ENCODE results near the gene EPHB6. TPM values are rescaled to one million over a fixed set of nuclear protein-coding genes. Genes with fewer than 3 reads are reported as not detected.
A peak's percentile ranks its signal among the peaks of the same experiment; 100 is the strongest.

EPHB6 gene
- total RNA-seq, 5 donors from 2014 or later (not counting 1 experiment from before 2014, with no cell fraction given) = 37.2 to 76.2 (median 62.3) TPM

DNA sequence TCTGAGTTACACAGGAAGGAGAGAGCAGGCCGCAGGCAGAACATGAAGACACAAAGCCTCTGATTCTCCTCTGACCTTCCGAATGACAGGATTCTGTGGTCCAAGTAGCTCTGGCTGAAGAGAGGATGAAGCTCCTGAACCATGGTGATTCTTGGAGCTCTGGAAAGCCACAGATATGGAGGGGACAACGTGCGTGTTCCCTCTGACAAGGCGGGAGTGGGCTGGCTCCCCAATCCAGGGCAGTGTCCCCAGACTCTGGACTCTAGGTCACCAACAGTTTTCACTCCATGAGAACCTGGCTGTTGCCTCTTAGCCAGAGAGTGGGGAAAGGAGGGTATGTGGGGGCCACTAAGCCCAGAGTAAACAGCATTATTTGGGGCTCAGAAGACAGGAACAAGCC, 38.1 kb downstream of the EPHB6 start:
- no peaks in the 10 kb centered on the region for H3K4me1 Mint-ChIP-seq
- peaks cover 0 to 40% of the 10 kb centered on the region in 2 experiments for H3K27me3 ChIP-seq (replicated peaks in 1 of 2; ENCODE audit: control insufficient read depth in 2 of 2, extremely low read depth in 1 of 2, insufficient read depth in 2 of 2, low read length in 1 of 2)
- H3K4me3 ChIP-seq (ENCODE audit: control insufficient read depth in 1 of 2, extremely low read depth in 1 of 2, low read length in 1 of 2) = no peak overlapping the region
- no peaks in the 10 kb centered on the region for H3K9me3 ChIP-seq
- ChIA-PET POLR2A (no interaction called here), CTCF (interaction anchor here in 1 of 2 donors (0.6 kb wide), 1 partner anchor 9 kb away, joined by 3 read pairs; no protein-coding TSS in a partner anchor)
- no peak overlapping the region for H3K27ac Mint-ChIP-seq
- WGBS (ENCODE audit: insufficient coverage) = 78% methylated on average over 4 of the region's 5 CpGs
- ATAC-seq (replicated peaks in 1 of 4) (no peak), DNase-seq (no peak)
- no peaks in the 10 kb centered on the region for H3K9me3 Mint-ChIP-seq
- no peaks in the 10 kb centered on the region for H3K36me3 Mint-ChIP-seq
- H3K36me3 ChIP-seq (ENCODE audit: control insufficient read depth in 2 of 2, extremely low read depth in 1 of 2, insufficient read depth in 1 of 2, low read length in 1 of 2) = no peaks in the 10 kb centered on the region
- H3K27me3 Mint-ChIP-seq = peaks cover 6 to 10% of the 10 kb centered on the region in 2 donors
- H3K4me1 ChIP-seq (ENCODE audit: control insufficient read depth in 1 of 2, extremely low read depth in 1 of 2, insufficient read depth in 2 of 2, low read length in 2 of 2) = no peaks in the 10 kb centered on the region
- H3K27ac ChIP-seq (ENCODE audit: low read length) = no peak overlapping the region
- no peak overlapping the region for H3K4me3 Mint-ChIP-seq

DNA sequence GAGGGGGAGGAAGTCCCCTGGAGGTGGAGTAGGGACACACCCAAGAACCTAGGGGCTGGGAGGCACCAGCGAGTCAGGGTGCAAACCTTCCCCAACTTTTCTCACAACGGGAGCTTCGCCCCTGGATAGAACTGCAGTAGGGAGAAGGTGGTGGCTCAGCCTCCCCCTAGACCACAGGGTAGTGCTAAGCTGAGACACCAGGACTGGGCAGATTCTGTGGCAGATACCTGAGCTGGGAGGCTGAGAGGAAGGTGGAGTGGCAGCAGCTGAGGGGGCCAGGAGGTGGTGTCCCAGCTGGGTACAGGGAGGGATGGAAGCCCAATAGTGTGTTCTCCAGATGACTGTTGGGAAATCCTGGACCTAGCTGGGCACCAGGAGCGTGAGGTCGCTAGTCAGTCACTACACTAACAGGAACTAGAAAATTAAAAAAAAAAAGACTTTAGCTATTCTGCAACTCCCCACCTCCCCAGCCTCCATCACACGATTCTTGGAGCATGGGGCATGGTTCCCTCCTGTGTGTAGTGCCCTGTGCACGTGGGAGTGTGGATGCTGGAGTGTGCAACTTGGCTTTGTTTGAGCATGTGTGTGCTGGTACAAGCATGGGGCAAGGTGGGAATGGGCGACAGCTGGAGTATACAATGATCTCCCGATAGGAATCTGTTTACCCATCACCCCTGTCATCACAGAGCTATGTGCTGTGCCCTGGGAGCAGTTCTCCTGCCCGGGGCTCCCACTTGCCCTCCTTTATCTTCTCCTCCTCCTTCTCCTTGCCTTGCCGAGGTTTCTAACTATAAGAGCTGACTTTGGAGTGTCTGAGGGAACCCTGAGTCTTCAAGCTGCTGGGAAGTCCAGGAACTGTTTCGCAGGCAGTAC, 39.5 kb downstream of the EPHB6 start:
- Mint-ChIP-seq H3K4me3 (no peak overlapping the region), H3K27ac (no peak overlapping the region), H3K4me1 (no peaks in the 10 kb centered on the region), H3K36me3 (no peaks in the 10 kb centered on the region), H3K9me3 (no peaks in the 10 kb centered on the region), H3K27me3 (peaks cover 6 to 13% of the 10 kb centered on the region in 2 donors)
- no peaks in the 10 kb centered on the region for H3K9me3 ChIP-seq
- H3K36me3 ChIP-seq (ENCODE audit: control insufficient read depth in 2 of 2, extremely low read depth in 1 of 2, insufficient read depth in 1 of 2, low read length in 1 of 2) = no peaks in the 10 kb centered on the region
- no peak overlapping the region for H3K4me3 ChIP-seq (ENCODE audit: control insufficient read depth in 1 of 2, extremely low read depth in 1 of 2, low read length in 1 of 2)
- no peak for ATAC-seq (replicated peaks in 1 of 4)
- H3K27me3 ChIP-seq (replicated peaks in 1 of 2; ENCODE audit: control insufficient read depth in 2 of 2, extremely low read depth in 1 of 2, insufficient read depth in 2 of 2, low read length in 1 of 2) = peaks cover 0 to 46% of the 10 kb centered on the region in 2 experiments
- 72% methylated on average over 1 of the region's 12 CpGs for WGBS (ENCODE audit: insufficient coverage)
- no peaks in the 10 kb centered on the region for H3K4me1 ChIP-seq (ENCODE audit: control insufficient read depth in 1 of 2, extremely low read depth in 1 of 2, insufficient read depth in 2 of 2, low read length in 2 of 2)
- CTCF ChIA-PET = no interaction called here
- H3K27ac ChIP-seq (ENCODE audit: low read length) = no peak overlapping the region
- POLR2A ChIA-PET = interaction anchor here in 1 of 2 donors (1.0 kb wide), 1 partner anchor 24 kb away, joined by 3 read pairs; no protein-coding TSS in a partner anchor
- no peak for DNase-seq

DNA sequence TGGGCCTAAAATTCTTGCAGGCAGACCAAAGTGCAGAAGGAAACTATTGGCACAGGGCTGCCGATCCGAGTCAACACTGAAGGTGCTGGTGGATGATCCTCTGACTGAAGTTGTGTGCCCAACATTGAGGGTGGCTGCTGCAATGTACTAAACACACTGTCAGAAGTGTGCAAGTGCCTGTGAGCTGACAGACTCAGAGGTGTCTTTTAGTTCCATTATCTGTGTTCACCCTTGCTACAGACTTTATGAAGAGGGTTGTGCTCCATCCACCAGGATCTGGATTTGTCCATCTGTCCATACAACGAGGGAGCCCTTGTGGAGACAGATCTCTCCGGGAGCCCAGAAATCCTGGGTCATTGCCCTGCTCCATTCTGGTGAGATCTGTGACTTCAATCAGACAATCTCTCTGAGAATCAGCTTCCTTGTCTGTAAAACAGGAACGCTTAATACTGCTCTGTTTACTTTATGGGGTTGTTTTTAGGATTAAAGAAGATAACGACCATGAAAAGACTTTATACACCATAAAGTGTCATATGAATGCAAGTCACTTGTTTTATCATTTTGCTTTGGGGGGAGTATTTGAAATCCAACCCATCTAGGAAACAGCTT, 40.2 kb downstream of the EPHB6 start:
- H3K4me1 Mint-ChIP-seq = no peaks in the 10 kb centered on the region
- H3K27ac Mint-ChIP-seq = no peak overlapping the region
- H3K9me3 Mint-ChIP-seq = no peaks in the 10 kb centered on the region
- H3K27me3 ChIP-seq (replicated peaks in 1 of 2; ENCODE audit: control insufficient read depth in 2 of 2, extremely low read depth in 1 of 2, insufficient read depth in 2 of 2, low read length in 1 of 2) = peaks cover 0 to 46% of the 10 kb centered on the region in 2 experiments
- H3K4me3 ChIP-seq (ENCODE audit: control insufficient read depth in 1 of 2, extremely low read depth in 1 of 2, low read length in 1 of 2) = no peak overlapping the region
- no peaks in the 10 kb centered on the region for H3K36me3 Mint-ChIP-seq
- H3K36me3 ChIP-seq (ENCODE audit: control insufficient read depth in 2 of 2, extremely low read depth in 1 of 2, insufficient read depth in 1 of 2, low read length in 1 of 2) = no peaks in the 10 kb centered on the region
- no peak for ATAC-seq (replicated peaks in 1 of 4)
- H3K9me3 ChIP-seq = no peaks in the 10 kb centered on the region
- no peak overlapping the region for H3K4me3 Mint-ChIP-seq
- peaks cover 6 to 13% of the 10 kb centered on the region in 2 donors for H3K27me3 Mint-ChIP-seq
- H3K4me1 ChIP-seq (ENCODE audit: control insufficient read depth in 1 of 2, extremely low read depth in 1 of 2, insufficient read depth in 2 of 2, low read length in 2 of 2) = no peaks in the 10 kb centered on the region
- ChIA-PET POLR2A (interaction anchor here in 1 of 2 donors (1.0 kb wide), 1 partner anchor 24 kb away, joined by 3 read pairs; no protein-coding TSS in a partner anchor), CTCF (no interaction called here)
- no peak overlapping the region for H3K27ac ChIP-seq (ENCODE audit: low read length)
- WGBS (ENCODE audit: insufficient coverage) = 86% methylated on average over 4 of the region's 6 CpGs
- DNase-seq = no peak

DNA sequence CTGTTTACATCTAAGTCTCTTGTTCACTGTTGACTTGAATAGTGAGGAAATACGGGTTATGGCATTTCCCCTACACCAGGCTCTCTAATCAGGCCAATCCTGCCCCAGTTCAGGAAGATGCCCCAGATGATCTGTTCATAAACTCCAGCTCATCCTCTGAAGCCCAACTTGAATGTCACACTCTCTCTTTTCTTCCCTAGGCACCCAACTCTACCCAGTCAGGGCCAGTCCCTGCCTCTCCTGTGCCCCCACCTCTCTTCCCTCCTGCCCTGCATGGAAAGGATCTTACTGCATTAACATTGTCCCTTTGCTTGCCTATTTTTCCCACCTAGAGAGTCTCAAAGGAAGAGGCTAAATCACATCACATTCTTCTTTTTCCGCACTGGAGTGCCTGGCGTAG, 41.3 kb downstream of the EPHB6 start:
- ChIA-PET CTCF (no interaction called here), POLR2A (no interaction called here)
- Mint-ChIP-seq H3K36me3 (no peaks in the 10 kb centered on the region), H3K27me3 (peaks cover 2 to 13% of the 10 kb centered on the region in 2 donors), H3K9me3 (no peaks in the 10 kb centered on the region), H3K4me1 (no peaks in the 10 kb centered on the region), H3K4me3 (no peak overlapping the region), H3K27ac (no peak overlapping the region)
- DNase-seq (no peak), ATAC-seq (replicated peaks in 1 of 4) (no peak)
- H3K4me1 ChIP-seq (ENCODE audit: control insufficient read depth in 1 of 2, extremely low read depth in 1 of 2, insufficient read depth in 2 of 2, low read length in 2 of 2) = no peaks in the 10 kb centered on the region
- WGBS (ENCODE audit: insufficient coverage) = no CpG with 5 or more reads among the region's 3 CpGs
- no peaks in the 10 kb centered on the region for H3K9me3 ChIP-seq
- H3K27me3 ChIP-seq (replicated peaks in 1 of 2; ENCODE audit: control insufficient read depth in 2 of 2, extremely low read depth in 1 of 2, insufficient read depth in 2 of 2, low read length in 1 of 2) = peaks cover 0 to 39% of the 10 kb centered on the region in 2 experiments
- no peaks in the 10 kb centered on the region for H3K36me3 ChIP-seq (ENCODE audit: control insufficient read depth in 2 of 2, extremely low read depth in 1 of 2, insufficient read depth in 1 of 2, low read length in 1 of 2)
- no peak overlapping the region for H3K27ac ChIP-seq (ENCODE audit: low read length)
- H3K4me3 ChIP-seq (ENCODE audit: control insufficient read depth in 1 of 2, extremely low read depth in 1 of 2, low read length in 1 of 2) = no peak overlapping the region

DNA sequence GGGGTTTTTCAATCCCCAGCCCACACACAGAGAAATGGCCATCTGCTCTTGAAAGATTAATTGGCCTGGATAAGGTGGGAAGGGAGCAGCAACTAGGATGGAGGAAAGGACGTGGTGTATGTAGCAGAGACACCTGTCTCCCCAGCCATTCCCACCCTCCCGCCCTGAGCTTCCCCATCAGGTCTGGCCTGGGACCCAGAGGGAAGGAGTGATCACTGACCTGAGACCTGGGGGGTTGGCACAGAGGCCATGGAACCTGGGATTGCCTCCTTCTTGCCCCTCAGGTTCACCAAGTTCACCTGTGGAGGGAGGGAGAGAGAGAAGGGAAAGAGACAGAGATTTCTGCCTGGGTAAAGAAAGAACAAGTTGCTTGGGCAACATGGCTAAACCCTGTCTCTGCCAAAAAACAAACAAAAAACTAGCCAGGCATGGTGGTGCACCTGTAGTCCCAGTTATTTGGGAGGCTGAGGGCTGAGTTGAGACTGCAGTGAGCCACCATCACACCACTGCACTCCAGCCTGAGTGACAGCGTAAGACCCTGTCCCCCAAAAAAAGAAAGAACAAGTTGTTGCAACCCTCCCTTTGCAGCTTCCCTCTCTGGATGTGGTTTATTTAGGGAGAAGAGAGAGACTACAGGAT, 42.0 kb downstream of the EPHB6 start:
- ChIA-PET CTCF (interaction anchor here in 1 of 2 donors (0.6 kb wide), 1 partner anchor 114 kb away, joined by 3 read pairs; no protein-coding TSS in a partner anchor), POLR2A (no interaction called here)
- no peaks in the 10 kb centered on the region for H3K9me3 Mint-ChIP-seq

DNA sequence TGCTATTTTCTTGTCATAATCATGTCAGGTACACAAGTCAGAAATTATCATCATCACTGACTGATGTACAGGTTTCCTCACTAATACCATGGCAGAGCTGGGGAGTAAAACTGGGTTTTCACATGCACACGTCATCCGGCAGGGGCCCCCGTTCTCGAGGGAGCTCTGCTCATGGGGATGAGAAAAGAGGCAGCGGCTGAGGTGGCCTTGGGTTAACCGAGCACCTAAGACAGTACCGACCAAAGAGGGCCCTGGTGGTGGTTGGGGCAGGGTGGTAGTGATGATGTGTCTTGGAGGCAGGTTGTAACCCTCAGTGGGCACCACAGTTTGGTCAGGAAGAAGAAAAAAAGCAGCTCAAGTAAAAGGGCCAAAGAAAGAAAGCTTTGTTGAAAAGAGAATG, 42.8 kb downstream of the EPHB6 start:
- no peaks in the 10 kb centered on the region for H3K36me3 ChIP-seq (ENCODE audit: control insufficient read depth in 2 of 2, extremely low read depth in 1 of 2, insufficient read depth in 1 of 2, low read length in 1 of 2)
- Mint-ChIP-seq H3K4me1 (no peaks in the 10 kb centered on the region), H3K9me3 (no peaks in the 10 kb centered on the region), H3K36me3 (no peaks in the 10 kb centered on the region), H3K27me3 (peaks cover 0 to 13% of the 10 kb centered on the region in 2 donors), H3K4me3 (no peak overlapping the region), H3K27ac (peak overlapping the region in 1 of 2 donors; percentile 44)
- 89% methylated on average over 7 of the region's 7 CpGs for WGBS (ENCODE audit: insufficient coverage)
- H3K4me1 ChIP-seq (ENCODE audit: control insufficient read depth in 1 of 2, extremely low read depth in 1 of 2, insufficient read depth in 2 of 2, low read length in 2 of 2) = no peaks in the 10 kb centered on the region
- ChIA-PET CTCF (no interaction called here), POLR2A (no interaction called here)
- no peak overlapping the region for H3K27ac ChIP-seq (ENCODE audit: low read length)
- no peaks in the 10 kb centered on the region for H3K9me3 ChIP-seq
- H3K27me3 ChIP-seq (replicated peaks in 1 of 2; ENCODE audit: control insufficient read depth in 2 of 2, extremely low read depth in 1 of 2, insufficient read depth in 2 of 2, low read length in 1 of 2) = peaks cover 0 to 29% of the 10 kb centered on the region in 2 experiments
- no peak overlapping the region for H3K4me3 ChIP-seq (ENCODE audit: control insufficient read depth in 1 of 2, extremely low read depth in 1 of 2, low read length in 1 of 2)
- DNase-seq (no peak), ATAC-seq (replicated peaks in 1 of 4) (no peak)

More for the DNA sequence above, 42.0 kb downstream of the EPHB6 start:
- WGBS (ENCODE audit: insufficient coverage) = no CpG with 5 or more reads among the region's 3 CpGs
- DNase-seq (no peak), ATAC-seq (replicated peaks in 1 of 4) (no peak)
- H3K27me3 Mint-ChIP-seq = peaks cover 0 to 13% of the 10 kb centered on the region in 2 donors
- no peaks in the 10 kb centered on the region for H3K4me1 Mint-ChIP-seq
- no peaks in the 10 kb centered on the region for H3K36me3 ChIP-seq (ENCODE audit: control insufficient read depth in 2 of 2, extremely low read depth in 1 of 2, insufficient read depth in 1 of 2, low read length in 1 of 2)
- no peaks in the 10 kb centered on the region for H3K4me1 ChIP-seq (ENCODE audit: control insufficient read depth in 1 of 2, extremely low read depth in 1 of 2, insufficient read depth in 2 of 2, low read length in 2 of 2)
- H3K9me3 ChIP-seq = no peaks in the 10 kb centered on the region
- H3K4me3 ChIP-seq (ENCODE audit: control insufficient read depth in 1 of 2, extremely low read depth in 1 of 2, low read length in 1 of 2) = no peak overlapping the region
- H3K27me3 ChIP-seq (replicated peaks in 1 of 2; ENCODE audit: control insufficient read depth in 2 of 2, extremely low read depth in 1 of 2, insufficient read depth in 2 of 2, low read length in 1 of 2) = peaks cover 0 to 34% of the 10 kb centered on the region in 2 experiments
- no peak overlapping the region for H3K27ac ChIP-seq (ENCODE audit: low read length)
- H3K27ac Mint-ChIP-seq = no peak overlapping the region
- no peak overlapping the region for H3K4me3 Mint-ChIP-seq
- no peaks in the 10 kb centered on the region for H3K36me3 Mint-ChIP-seq
